WERI-Rb-1 (cell line): ENCODE data around the gene CACUL1.
"Not testable (repeated sequence)": the region's sequence is repeated elsewhere in the genome, so short reads cannot be mapped to it uniquely, and the experiment has no call there.

ENCODE experiments used
- DNase-seq: peaks from one replicate; pipeline ENCODE4 v3.0.0-alpha.2; 2020
- H3K27ac ChIP-seq: fragments of 250-450 bp; sonication (Bioruptor Pico); 2 replicates; pipeline ENCODE4 v1.5.1; 2020; ENCODE audit warnings: mild to moderate bottlenecking, moderate library complexity
- H3K27me3 ChIP-seq: fragments of 250-450 bp; sonication (Bioruptor Pico); 2 replicates; pipeline ENCODE4 v1.5.1; 2021; ENCODE audit warnings: mild to moderate bottlenecking, low read depth, moderate library complexity; ENCODE audit not compliant: insufficient read depth, severe bottlenecking
- H3K36me3 ChIP-seq: fragments of 250-450 bp; sonication (Bioruptor Pico); 2 replicates; pipeline ENCODE4 v1.5.1; 2020; ENCODE audit warnings: mild to moderate bottlenecking, moderate library complexity
- H3K4me3 ChIP-seq: 2 replicates; pipeline ENCODE4 v1.5.1; 2011; ENCODE audit warnings: low read depth, mild to moderate bottlenecking, control low read depth, low read length
- H3K9me3 ChIP-seq: fragments of 250-450 bp; sonication (Bioruptor Pico); 2 replicates; pipeline ENCODE4 v1.5.1; 2021; ENCODE audit warnings: mild to moderate bottlenecking, moderate library complexity; ENCODE audit not compliant: severe bottlenecking
- CTCF ChIP-seq: IDR thresholded peaks from 2 replicates; pipeline ENCODE4 v1.5.1; 2011; ENCODE audit warnings: low read depth, mild to moderate bottlenecking, control low read depth, inconsistent platforms, low read length

Gene CACUL1

GRCh38 chr10:118798231-118798662 is 43.5 kb upstream of the CACUL1 start:
- DNase-seq: no peak
- Histone ChIP-seq H3K27ac (no peak overlapping the region), H3K27me3 (no peaks in the 10 kb centered on the region), H3K36me3 (no peaks in the 10 kb centered on the region), H3K4me3 (no peak overlapping the region), H3K9me3 (peaks cover 3% of the 10 kb centered on the region)
- no peak for TF ChIP-seq CTCF

- H3K4me3 ChIP-seq, DNase-seq, H3K36me3 ChIP-seq, H3K27ac ChIP-seq, H3K27me3 ChIP-seq, H3K9me3 ChIP-seq: not testable (repeated sequence)
Measured at GRCh38 chr10:118794971-118795370, 40.2 kb upstream of the CACUL1 start.

GRCh38 chr10:118793545-118793944 is 38.8 kb upstream of the CACUL1 start:
- no peak overlapping the region for H3K27ac ChIP-seq
- TF ChIP-seq CTCF: no peak
- H3K4me3 ChIP-seq: no peak overlapping the region
- H3K27me3 ChIP-seq: no peaks in the 10 kb centered on the region
- H3K9me3 ChIP-seq: peaks cover 6% of the 10 kb centered on the region
- no peak for DNase-seq
- H3K36me3 ChIP-seq: no peaks in the 10 kb centered on the region

- no peak overlapping the region for H3K27ac ChIP-seq
- no peak for DNase-seq
- TF ChIP-seq CTCF: no peak
Measured at GRCh38 chr10:118792526-118792925, 37.8 kb upstream of the CACUL1 start.

GRCh38 chr10:118790058-118790457 is 35.3 kb upstream of the CACUL1 start:
- no peak for DNase-seq
- H3K9me3 ChIP-seq: peaks cover 2% of the 10 kb centered on the region
- TF ChIP-seq CTCF: no peak

More at GRCh38 chr10:118792526-118792925, 37.8 kb upstream of the CACUL1 start:
- no peaks in the 10 kb centered on the region for H3K36me3 ChIP-seq
- H3K27me3 ChIP-seq: no peaks in the 10 kb centered on the region
- peaks cover 6% of the 10 kb centered on the region for H3K9me3 ChIP-seq
- no peak overlapping the region for H3K4me3 ChIP-seq

GRCh38 chr10:118785551-118785950 is 30.8 kb upstream of the CACUL1 start:
- TF ChIP-seq CTCF: no peak
- no peaks in the 10 kb centered on the region for H3K36me3 ChIP-seq
- DNase-seq: no peak

More at GRCh38 chr10:118790058-118790457, 35.3 kb upstream of the CACUL1 start:
- no peak overlapping the region for H3K27ac ChIP-seq
- H3K4me3 ChIP-seq: no peak overlapping the region
- H3K27me3 ChIP-seq: no peaks in the 10 kb centered on the region
- no peaks in the 10 kb centered on the region for H3K36me3 ChIP-seq

More at GRCh38 chr10:118785551-118785950, 30.8 kb upstream of the CACUL1 start:
- Histone ChIP-seq H3K9me3 (peaks cover 2% of the 10 kb centered on the region), H3K4me3 (no peak overlapping the region), H3K27ac (no peak overlapping the region), H3K27me3 (no peaks in the 10 kb centered on the region)
